Myocyte (in vitro differentiated cells): ENCODE data around the gene WNT2B. TPM values are rescaled to one million over a fixed set of nuclear protein-coding genes. Genes with fewer than 3 reads are reported as not detected.
A peak's percentile ranks its signal among the peaks of the same experiment; 100 is the strongest.
"Not testable (repeated sequence)": the region's sequence is repeated elsewhere in the genome, so short reads cannot be mapped to it uniquely, and the experiment has no call there.

Experiments
- DNase-seq: peaks from one replicate; pipeline ENCODE4 v3.0.0-alpha.2; 2012; ENCODE audit warnings: low read depth
- polyA plus RNA-seq: library from polyadenylated mRNA; unstranded; fragments of >200 nt; gene quantifications from one replicate; pipeline ENCODE4 v1.2.1, GENCODE V29; 2012; ENCODE audit warnings: missing spikeins
- total RNA-seq: library from RNA; depleted of rRNA; stranded (reverse); fragments of >200 nt; gene quantifications from 2 replicates; pipeline ENCODE4 v1.2.3, GENCODE V29; 2014

Gene WNT2B
- 0.31 and 0.67 TPM in 2 replicates for total RNA-seq
- polyA plus RNA-seq: 0.61 TPM

GRCh38 chr1:112508278-112509004 is at the start of gene WNT2B:
WNT2B (plus strand) TSS chr1:112508965; CDS start chr1:112509263, 298 bp downstream.
- no peak for DNase-seq

- no peak for DNase-seq
These were observed 48.1 kb upstream of the WNT2B start for GRCh38 chr1:112460615-112461014.

- no peak for DNase-seq
These were observed 47.4 kb upstream of the WNT2B start for GRCh38 chr1:112461200-112461871.

DNA sequence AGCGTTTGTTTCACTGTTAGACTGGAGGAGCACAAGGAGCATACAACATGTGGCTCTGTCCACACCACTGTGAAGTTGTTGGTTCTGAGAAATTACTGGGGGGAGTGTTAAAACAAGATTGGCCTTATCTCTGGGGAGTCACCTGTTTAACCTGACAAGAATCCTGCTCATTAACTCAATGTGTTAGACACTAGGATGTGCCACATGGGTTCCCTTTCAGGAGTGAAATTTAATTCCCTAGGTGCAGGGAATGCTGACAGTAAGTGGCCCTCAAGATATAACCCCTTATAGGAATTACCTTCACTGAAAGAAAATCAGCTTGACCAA is 45.8 kb upstream of the WNT2B start:
- DNase-seq: no peak

DNA sequence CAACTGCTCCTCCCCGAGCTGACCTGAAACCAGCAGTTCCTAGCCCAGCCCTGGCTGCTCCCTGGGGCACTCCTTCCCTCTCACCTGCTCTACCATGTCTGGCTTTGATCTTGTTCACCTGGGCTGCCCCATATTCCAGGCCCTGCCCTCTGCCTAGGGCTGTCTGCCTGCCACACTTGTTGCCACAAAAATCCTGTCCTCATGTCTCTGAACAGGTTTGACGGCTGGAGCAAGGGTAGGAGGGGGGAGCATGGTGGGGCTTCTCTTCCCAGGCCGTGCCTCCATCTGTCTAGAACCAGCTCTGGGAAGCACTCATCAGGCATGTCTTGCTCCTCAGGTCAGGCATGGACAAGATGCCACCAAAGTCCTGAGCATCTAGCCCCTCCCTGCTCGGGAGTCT is 44.3 kb upstream of the WNT2B start:
- DNase-seq: no peak

GRCh38 chr1:112465122-112465521 is 43.6 kb upstream of the WNT2B start:
- peak; percentile 22 for DNase-seq

DNA sequence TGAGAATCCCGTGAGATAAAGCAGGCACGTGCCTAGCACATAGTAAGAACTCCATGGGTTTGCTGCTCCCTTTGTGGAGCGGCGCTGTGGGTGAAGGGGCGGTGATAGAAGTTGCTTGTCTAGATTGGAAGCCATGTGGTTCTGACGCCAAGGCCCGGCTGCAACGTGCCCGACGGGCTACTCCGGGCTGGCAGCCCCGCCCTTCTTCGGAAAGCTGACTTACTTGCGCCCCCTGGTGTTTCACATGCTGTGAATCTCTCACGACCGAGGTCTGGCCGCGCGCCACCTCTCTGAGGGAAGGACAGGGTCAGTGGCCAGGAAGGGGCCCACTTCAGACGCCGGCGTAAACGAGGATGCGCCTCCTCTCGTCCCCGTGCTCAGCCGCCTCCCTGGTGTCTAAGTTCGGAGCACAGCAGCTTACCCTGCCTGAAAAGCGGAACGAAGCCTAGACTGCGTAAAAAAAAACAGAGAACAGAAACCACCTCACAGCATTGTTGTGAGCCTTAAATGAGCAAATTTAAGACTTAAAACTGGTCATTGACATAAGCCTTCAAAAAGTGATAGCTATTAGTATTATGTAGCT is 42.6 kb upstream of the WNT2B start:
- DNase-seq: peak; percentile 94

GRCh38 chr1:112470324-112470723 is 38.4 kb upstream of the WNT2B start:
- not testable (repeated sequence) for DNase-seq

GRCh38 chr1:112470966-112471365 is 37.8 kb upstream of the WNT2B start:
- no peak for DNase-seq

DNA sequence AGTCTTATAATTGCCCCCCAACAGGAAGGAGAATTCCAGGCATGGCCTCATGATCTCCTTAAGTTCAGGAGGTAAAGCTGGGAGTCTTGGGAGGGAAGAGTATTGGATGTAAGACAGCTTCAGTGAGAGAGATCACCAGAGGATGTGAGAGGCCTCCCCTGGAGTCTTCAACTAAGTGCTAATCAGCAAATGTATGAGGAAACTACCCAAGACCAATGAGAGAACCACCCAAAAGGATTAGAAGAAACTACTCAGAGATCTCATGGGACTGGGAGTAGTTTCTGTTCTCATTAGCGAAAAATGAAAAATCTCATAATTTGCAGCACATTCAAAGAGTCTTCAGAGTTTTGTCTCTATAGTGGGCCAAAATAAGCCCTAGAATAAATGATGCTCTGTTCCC is 36.6 kb upstream of the WNT2B start:
- no peak for DNase-seq

GRCh38 chr1:112477550-112477949 is 31.2 kb upstream of the WNT2B start:
- DNase-seq: no peak

- DNase-seq: no peak
These were observed 30.5 kb upstream of the WNT2B start for GRCh38 chr1:112478314-112478713.

DNA sequence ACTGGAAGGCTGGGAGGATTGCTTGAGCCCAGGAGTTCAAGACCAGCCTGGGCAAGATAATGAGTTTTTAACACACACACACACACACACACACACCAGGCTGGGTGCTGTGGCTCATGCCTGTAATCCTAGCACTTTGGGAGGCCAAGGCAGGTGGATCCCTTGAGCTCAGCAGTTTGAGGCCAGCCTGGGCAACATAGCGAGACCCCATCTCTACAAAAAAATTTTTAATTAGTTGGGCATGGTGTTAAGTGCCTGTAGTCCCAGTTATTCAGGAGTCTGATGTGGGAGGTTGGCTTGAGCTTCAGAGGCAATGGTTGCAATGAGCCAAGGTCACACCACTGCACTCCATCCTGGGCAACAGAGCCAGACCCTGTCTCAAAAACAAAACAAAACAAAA is 22.7 kb upstream of the WNT2B start:
- DNase-seq: not testable (repeated sequence)

DNA sequence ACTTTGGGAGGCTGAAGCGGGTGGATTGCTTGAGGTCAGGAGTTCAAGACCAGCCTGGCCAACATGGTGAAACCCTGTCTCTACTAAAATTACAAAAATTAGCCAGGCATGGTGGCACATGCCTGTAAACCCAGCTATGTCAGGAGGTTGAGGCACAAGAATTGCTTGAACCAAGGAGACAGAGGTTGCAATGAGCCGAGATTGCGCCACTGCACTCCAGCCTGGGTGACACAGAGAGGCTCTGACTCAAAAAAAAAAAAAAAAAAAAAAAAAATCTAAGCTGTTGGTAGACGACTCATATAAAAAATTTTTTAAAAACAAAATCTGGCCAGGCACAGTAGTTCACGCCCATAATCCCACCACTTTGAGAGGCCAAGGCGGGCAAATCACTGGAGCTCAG is 21.1 kb upstream of the WNT2B start:
- DNase-seq: not testable (repeated sequence)

GRCh38 chr1:112488141-112488540 is 20.6 kb upstream of the WNT2B start:
- no peak for DNase-seq

DNA sequence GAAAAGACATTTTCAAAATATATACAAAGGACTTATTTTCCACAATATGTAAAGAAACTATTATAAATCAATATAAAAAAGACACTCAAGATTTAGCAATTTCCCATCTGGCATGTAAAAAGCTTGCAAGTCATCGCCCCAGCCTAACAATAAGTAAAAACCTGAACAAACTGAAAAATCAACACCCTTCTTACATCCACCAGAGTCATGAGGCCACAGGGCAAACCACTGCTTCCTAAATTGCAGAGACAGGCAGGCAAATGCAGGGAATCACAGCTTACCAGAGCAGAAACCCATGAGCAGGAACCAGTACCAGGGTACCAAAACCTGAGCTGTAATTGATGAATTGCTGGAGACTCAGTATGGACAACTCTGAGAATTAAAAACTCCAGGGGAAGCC is 16.7 kb upstream of the WNT2B start:
- no peak for DNase-seq

- no peak for DNase-seq
These were observed 15.4 kb upstream of the WNT2B start for GRCh38 chr1:112493351-112493750.

DNA sequence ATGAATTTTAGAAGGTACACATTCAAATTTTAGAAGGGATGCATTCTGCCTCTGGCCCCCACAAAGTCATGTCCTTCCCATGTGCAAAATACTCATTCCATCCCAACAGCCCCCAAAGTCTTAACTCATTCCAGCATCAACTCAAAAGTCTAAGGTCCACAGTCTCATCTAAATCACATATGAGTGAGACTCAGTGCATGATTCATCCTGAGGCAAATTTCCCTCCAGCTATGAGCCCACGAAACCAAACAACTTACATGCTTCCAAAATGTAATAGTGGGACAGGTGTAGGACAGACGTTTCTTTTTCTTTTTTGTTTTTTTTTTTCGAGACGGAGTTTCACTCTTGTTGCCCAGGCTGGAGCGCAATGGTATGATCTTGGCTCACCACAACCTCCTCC is 12.5 kb upstream of the WNT2B start:
- no peak for DNase-seq

DNA sequence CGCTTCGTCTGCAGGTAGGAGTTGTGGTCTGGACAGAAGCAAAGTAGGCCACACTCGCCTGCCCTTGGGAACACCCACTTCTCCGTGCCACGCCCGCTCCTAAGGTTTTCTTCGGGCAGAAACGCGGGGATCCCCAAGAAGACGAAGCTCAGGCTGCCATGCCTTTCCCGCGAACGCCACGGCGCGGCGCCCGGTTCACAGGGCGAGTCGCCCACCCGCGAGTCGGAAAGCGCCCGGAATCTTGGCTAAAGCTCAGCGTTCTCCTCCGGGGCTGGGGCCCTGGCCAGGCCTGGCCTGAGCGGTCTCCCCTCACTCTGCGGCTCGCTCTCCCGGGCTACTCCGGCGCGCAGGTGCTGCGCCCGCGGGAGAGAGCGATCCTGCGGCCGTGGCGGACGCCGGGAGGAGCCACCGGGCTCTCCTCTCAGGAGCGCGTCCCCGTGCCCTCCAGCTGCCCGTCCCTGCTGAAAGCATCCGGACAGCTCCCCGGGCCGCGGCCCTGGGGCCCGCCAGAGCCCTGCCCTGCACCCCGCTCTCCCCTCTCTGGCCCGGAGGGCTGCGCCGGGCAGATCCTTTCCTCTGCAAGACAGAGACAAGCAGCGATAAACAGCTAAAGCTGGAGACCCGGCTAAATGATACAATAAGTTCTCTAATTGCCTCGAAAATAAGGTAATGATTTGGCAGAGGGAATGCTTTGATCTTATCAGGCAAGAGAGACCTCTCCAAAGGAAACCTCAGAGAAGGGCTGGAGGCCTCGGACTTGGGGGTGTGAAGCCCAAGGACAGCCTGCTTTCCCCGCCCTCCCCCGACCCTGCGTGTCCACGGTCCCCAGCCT is 6.7 kb upstream of the WNT2B start:
- peak; percentile 79 for DNase-seq

DNA sequence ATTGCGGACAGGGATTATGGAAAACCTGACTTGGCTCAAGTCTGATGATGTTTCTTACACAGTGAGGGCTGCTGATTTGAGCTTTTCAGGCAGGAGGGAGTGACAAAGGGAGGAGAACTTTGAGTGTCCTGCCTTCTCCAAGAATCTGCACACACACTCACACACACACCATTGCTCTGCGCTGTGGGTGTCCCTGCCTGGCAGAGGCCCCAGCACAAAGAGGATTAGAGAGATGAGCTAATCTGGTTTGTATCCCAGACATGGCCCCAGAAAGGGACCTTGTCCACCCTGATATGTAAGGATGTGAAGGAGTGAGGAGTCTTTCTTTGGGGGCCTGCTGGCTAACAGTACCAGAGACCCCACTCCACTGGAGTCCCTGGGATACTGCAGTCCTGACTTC is 5.9 kb upstream of the WNT2B start:
- DNase-seq: no peak

GRCh38 chr1:112504001-112504660 is 4.6 kb upstream of the WNT2B start:
- DNase-seq: no peak
